Sigmoid colon (tissue), 3 donors: Measurements from ENCODE around the gene KRT83.
"Not testable (repeated sequence)": the region's sequence is repeated elsewhere in the genome, so short reads cannot be mapped to it uniquely, and the experiment has no call there.

Source experiments
- POLR2A ChIP-seq, 2 donors: fragments of 450-650 bp; IDR thresholded peaks; one replicate each; pipeline ENCODE4 v1.6.1; 2016; ENCODE audit warnings: antibody characterized with exemption in 2 of 2, mild to moderate bottlenecking in 2 of 2, moderate library complexity in 2 of 2
- TF ChIP-seq, protein P1 (sequence below), 4 experiments: fragments of 450-650 bp in 3 of 4; fragments of 200-600 bp in 1 of 4; IDR thresholded peaks; one replicate each; pipeline ENCODE4 v1.5.1; 2016 to 2019; ENCODE audit warnings: antibody characterized with exemption in 4 of 4, mild to moderate bottlenecking in 3 of 4, moderate library complexity in 2 of 4

GRCh38 chr12:52286857-52287785, 34.1 kb downstream of the KRT83 start:
- TF ChIP-seq, protein P1, sequence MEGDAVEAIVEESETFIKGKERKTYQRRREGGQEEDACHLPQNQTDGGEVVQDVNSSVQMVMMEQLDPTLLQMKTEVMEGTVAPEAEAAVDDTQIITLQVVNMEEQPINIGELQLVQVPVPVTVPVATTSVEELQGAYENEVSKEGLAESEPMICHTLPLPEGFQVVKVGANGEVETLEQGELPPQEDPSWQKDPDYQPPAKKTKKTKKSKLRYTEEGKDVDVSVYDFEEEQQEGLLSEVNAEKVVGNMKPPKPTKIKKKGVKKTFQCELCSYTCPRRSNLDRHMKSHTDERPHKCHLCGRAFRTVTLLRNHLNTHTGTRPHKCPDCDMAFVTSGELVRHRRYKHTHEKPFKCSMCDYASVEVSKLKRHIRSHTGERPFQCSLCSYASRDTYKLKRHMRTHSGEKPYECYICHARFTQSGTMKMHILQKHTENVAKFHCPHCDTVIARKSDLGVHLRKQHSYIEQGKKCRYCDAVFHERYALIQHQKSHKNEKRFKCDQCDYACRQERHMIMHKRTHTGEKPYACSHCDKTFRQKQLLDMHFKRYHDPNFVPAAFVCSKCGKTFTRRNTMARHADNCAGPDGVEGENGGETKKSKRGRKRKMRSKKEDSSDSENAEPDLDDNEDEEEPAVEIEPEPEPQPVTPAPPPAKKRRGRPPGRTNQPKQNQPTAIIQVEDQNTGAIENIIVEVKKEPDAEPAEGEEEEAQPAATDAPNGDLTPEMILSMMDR (IDR thresholded peaks at IDR 0.05), result not testable (repeated sequence)
- not testable (repeated sequence) for TF ChIP-seq POLR2A (IDR thresholded peaks at IDR 0.05)
